K562 treated with DMSO at 1 percent for 24 hours (cell line): ENCODE results near the gene TAS2R7. TPM values are rescaled to one million over a fixed set of nuclear protein-coding genes. Genes with fewer than 3 reads are reported as not detected.

Experiments
- total RNA-seq: library from RNA; unstranded; fragments of 300-600 nt; gene quantifications from 2 replicates; pipeline ENCODE4 v1.2.3, GENCODE V29; 2022; ENCODE audit warnings: low read depth; ENCODE audit not compliant: insufficient read depth

TAS2R7 gene
- total RNA-seq, result not detected in 2 replicates

GRCh38 chr12:10802587-10802986, at the start of gene TAS2R7:
TAS2R7 (minus strand) TSS chr12:10802627; CDS start chr12:10802570, 57 bp downstream.

GRCh38 chr12:10849425-10849878, 47.0 kb upstream of the TAS2R7 start, which contains the start of gene PRR4:
PRR4 (minus strand) TSS chr12:10849475; CDS start chr12:10849437, 38 bp downstream.

GRCh38 chr12:10826258-10826657, 23.8 kb upstream of the TAS2R7 start, which contains the start of gene TAS2R10:
TAS2R10 (minus strand) TSS chr12:10826358; CDS start chr12:10826269, 89 bp downstream.

GRCh38 chr12:10810068-10810467, 7.6 kb upstream of the TAS2R7 start, which contains the start of gene TAS2R9:
TAS2R9 (minus strand) TSS chr12:10810168; CDS start chr12:10810075, 93 bp downstream.

GRCh38 chr12:10807186-10807585, 4.8 kb upstream of the TAS2R7 start, which contains the start of gene TAS2R8:
TAS2R8 (minus strand) TSS chr12:10807286; CDS start chr12:10806980, 306 bp downstream.

Other genes starting within 250 kb of the TAS2R7 start
- 4.9 and 7.7 TPM in 2 replicates for gene MAGOHB, start 189.0 kb downstream of the TAS2R7 start, total RNA-seq
- gene STYK1, start 128.6 kb downstream of the TAS2R7 start, total RNA-seq, result 0.47 and 1.1 TPM in 2 replicates
- 141 and 153 TPM in 2 replicates for gene YBX3, start 79.3 kb downstream of the TAS2R7 start, total RNA-seq
- not detected in 2 replicates for gene TAS2R8, start 4.7 kb upstream of the TAS2R7 start, total RNA-seq
- not detected in 2 replicates for gene TAS2R9, start 7.5 kb upstream of the TAS2R7 start, total RNA-seq
- not detected in 2 replicates for gene TAS2R10, start 23.7 kb upstream of the TAS2R7 start, total RNA-seq
- 2.1 TPM in 1 of 2 replicates, not detected in the other for gene PRR4, start 46.8 kb upstream of the TAS2R7 start, total RNA-seq
- gene PRH1, start 81.6 kb upstream of the TAS2R7 start, total RNA-seq, result not detected in 2 replicates
- not detected in 2 replicates for gene TAS2R13, start 106.9 kb upstream of the TAS2R7 start, total RNA-seq
- gene PRH2, start 126.6 kb upstream of the TAS2R7 start, total RNA-seq, result not detected in 2 replicates
- gene TAS2R14, start 136.6 kb upstream of the TAS2R7 start, total RNA-seq, result 0.17 TPM in 1 of 2 replicates, not detected in the other
- gene TAS2R50, start 184.3 kb upstream of the TAS2R7 start, total RNA-seq, result not detected in 2 replicates
- gene TAS2R20, start 195.7 kb upstream of the TAS2R7 start, total RNA-seq, result not detected in 2 replicates
- not detected in 2 replicates for gene TAS2R19, start 220.0 kb upstream of the TAS2R7 start, total RNA-seq
- not detected in 2 replicates for gene TAS2R31, start 228.8 kb upstream of the TAS2R7 start, total RNA-seq